Measurements from ENCODE around the gene INTS11.
"Not testable (repeated sequence)": the region's sequence is repeated elsewhere in the genome, so short reads cannot be mapped to it uniquely, and the experiment has no call there.

Gene INTS11

DNA sequence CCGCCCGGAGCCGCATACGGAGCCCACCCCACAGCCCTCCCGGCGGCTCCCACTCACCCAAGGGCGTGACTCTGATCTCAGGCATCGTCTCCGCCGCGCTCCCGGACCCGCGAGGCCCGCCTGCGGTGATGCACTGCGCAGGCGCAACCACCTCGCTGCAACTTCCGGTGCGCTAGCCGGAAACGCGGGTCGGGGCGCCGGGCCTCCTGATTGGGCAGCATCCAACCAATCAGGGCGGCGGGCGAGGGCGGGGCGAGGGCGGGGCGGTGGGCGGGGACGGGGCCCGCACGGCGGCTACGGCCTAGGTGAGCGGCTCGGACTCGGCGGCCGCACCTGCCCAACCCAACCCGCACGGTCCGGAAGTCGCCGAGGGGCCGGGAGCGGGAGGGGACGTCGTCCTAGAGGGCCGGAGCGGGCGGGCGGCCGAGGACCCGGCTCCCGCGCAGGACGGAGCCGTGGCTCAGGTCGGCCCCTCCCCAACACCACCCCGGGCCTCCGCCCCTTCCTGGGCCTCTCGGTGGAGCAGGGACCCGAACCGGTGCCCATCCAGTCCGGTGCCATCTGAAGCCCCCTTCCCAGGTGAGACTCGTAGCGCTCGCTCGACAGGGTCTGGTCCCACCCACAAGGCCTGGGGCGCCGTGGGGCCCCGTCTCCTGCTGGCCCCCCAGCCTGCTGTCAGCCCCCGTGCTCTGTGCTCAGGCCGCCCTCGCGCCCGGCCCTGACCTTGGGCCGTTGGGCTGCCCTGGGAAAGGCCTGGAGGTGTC, at the start of gene INTS11, which contains the start of gene CPTP:
Gene INTS11 (minus strand): TSS at position 137 of the 764 bp plus-strand sequence. CDS start 52 bp downstream, at position 85.
Gene CPTP (plus strand): TSS at position 279 of the 764 bp plus-strand sequence. CDS start 2,109 bp downstream, outside the sequence.
- DNase-seq = peak; percentile 91

DNA sequence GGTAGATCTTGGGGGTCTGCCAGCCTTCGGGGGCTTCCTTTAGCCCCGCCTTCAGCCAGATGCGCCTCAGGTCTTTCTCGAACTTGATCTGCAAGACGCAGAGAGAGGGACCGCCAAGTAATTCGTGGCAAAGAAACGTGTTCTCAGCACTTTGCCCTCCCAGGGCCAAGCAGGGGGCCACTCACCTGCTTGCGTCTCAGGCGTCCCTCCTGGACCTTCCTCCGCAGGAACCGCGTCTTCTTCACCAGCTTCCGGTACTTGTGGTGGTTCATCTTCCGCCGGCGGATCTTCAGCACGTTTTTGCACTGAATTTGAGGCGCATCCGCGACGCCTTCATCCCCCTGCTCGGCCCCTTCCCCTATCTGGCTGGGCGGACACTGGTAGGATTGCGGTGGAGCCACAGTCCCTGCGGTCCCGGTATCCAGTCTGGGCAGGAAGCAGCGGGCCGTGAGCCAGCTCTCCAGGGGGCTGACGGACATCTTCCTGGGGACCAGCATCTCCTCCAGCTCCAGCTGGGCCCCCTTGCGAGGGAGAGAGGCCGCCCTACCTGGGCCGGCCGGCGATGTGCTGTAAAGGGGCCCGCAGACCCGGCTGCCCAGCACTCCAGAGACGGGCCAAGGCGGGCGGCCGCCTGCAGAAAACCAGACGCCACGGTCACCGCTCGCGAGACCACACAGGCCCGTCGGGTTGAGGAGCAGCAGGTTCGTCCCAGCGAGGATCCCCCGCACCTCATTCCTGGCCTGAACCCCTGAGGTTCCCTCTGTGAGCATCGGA, 49.5 kb upstream of the INTS11 start:
- DNase-seq = no peak

DNA sequence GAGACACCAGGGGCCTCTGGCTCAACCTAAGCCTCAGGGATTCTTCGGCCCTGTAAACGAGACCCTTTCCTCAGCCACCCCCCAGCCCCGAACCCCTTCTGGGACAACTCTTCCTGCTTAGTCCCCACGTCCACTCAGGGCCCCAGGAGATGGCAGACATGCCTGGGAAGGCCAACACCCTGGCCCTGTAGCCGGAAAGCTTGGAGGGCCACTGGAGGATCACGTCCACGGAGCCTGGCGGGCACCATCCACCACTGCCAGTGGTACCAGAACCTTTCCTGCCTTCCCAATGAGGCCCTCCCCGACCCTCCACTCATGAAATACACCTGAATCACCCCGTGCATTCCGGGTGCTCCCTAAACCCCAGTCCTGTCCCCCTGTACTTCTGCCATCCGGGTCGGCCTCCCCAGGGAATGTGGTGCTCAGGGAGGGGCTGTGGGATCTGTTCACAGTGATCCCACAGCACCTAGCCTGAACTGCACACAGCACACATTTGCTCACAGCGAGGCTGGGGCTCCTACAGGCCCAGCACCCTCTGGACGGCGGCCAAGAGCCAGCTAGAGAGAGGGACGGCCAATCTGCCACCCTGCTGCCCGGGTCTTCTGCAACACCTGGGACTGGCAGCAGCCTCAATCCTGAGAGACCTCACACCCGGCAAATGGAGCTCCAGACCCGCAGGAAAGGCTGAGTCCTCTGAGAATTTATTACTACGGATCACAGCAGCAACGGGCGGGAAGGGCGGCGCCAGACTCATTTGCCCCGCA, 48.8 kb upstream of the INTS11 start:
- DNase-seq = no peak

DNA sequence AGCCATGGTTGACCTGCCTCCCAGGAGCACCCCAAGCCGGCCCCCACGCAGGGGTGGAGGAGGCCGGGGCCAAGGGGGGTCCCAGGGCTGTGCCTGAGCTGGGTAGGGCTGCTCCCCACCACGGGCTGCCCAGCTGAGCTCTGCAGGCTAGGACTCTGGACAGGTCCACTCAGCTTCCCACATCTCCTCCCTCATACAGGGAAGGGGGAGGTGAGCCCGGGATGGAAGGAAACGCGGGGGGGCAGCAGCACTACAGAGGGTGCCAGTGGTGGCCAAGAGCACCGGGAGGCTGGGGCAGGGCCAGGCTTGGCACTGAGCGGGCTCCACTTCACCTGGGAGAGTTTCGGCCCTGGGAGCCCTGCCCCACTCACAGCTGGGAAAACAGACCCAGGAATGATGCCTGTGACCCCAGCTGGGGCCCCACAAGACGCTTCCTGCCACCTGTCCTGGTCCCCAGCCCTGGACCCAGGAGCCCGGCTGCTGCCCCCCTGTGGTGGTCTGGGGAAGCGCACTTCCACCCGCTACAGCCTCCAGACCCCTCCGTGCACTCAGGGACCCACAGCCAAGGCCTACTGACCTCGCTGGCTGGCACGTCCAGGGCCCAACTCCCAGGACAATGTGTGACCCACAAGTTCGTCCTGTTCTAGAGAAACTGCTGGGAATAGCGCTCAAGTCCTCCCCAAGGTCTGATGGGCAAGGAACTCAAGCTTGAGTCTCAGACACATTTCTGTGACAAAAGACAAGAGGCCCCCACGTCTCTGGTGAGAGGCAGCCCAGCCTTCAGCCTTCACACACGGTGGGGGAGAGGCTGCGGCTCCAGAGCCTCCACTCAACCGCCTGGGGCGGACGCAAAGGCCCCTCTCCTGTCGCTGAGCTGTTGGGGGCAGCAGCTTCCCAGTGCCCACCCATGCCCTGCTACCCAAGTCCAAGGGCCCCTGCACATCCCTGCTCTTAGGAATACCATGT, 47.6 kb upstream of the INTS11 start:
- DNase-seq = peak; percentile 55

DNA sequence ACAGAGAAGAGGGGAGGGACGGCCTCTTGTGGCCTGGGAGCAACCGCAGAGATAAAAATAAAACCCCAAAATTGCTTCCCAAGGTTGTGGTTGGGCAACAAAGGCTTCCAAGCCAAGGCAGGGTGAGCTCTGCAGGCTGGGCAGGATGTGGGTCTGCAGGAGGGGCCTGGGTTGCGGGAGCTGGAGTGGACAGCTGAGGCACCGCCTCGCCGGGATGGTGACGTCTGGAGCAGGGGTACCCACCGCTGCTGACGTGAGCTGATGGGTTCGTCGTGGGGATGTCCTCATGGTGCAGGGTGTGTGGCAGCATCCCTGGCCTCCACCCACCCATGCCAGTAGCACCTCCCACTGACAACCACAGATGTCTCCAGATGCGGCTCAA, 46.9 kb upstream of the INTS11 start:
- DNase-seq = peak; percentile 79

DNA sequence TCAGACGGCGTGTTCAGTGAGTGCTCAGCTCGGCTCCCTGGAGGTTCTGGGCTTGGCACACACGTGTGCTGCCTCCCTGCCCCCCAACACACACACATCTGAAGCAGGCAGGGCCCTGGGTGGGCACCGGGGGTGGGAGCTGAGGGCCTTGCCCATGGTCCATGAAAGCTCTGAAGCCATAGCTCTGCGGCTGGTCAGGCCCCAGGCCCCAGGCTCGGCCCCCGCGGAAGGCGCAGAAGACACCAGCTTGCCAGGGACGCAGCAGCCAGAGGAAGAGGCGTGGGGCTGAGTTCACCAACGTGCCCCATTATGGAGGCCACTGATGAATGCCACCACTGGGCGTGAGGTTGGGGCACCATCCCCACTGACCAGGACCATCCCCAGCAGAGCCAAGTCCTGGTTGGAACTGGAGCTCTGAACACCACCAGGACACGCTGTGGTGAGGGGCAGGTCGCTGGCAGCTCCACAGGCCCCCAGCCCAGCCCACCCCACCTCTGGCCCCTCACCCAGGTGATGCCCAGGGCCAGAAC, 46.4 kb upstream of the INTS11 start:
- DNase-seq = no peak

DNA sequence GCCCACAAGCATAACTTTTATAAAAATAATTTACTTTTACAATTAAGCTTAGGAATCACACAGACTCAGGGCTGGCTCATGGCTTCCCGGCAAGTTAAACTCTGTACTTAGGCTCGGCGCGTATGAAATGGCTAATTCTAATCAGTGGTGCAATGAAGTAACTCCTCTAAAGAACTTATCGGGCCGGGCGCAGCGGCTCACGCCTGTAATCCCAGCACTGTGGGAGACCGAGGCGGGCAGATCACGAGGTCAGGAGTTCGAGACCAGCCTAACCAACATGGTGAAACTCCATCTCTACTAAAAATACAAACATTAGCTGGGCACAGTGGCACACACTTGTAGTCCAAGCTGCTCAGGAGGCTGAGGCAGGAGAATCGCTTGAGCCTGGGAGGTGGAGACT, 45.6 kb upstream of the INTS11 start:
- not testable (repeated sequence) for DNase-seq

DNA sequence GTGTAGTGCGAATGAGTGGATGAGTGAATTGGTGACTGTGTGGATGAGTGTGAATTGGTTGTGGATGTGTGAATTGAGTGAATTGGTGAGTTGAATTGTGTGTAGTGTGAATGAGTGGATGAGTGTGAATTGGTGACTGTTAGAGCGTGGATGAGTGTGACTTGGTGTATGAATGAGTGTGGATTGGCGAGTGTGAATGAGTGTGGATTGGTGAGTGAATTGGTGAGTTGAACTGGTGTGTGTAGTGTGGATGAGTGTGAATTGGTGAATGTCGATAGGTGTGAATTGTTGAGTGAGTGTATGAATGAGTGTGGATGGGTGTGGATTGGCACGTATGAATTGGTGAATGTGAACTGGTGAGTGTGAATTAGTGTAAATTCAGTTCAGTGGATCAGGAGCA, 42.9 kb upstream of the INTS11 start:
- no peak for DNase-seq

DNA sequence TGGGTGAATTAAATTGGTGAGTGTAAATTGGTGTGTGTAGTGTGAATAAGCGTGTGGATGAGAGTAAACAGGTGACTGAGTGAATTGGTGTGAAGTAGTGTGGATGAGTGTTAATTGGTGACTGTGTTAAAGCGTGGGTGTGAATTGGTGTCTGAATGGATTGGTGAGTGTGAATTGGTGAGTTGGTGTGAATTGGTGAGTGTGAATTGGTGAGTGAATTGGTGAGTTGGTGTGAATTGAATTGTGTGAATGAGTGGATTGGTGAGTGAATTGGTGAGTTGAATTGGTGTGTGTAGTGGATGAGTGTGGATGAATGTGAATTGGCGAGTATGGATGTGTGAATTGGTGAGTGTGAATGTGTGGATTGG, 42.2 kb upstream of the INTS11 start:
- no peak for DNase-seq

DNA sequence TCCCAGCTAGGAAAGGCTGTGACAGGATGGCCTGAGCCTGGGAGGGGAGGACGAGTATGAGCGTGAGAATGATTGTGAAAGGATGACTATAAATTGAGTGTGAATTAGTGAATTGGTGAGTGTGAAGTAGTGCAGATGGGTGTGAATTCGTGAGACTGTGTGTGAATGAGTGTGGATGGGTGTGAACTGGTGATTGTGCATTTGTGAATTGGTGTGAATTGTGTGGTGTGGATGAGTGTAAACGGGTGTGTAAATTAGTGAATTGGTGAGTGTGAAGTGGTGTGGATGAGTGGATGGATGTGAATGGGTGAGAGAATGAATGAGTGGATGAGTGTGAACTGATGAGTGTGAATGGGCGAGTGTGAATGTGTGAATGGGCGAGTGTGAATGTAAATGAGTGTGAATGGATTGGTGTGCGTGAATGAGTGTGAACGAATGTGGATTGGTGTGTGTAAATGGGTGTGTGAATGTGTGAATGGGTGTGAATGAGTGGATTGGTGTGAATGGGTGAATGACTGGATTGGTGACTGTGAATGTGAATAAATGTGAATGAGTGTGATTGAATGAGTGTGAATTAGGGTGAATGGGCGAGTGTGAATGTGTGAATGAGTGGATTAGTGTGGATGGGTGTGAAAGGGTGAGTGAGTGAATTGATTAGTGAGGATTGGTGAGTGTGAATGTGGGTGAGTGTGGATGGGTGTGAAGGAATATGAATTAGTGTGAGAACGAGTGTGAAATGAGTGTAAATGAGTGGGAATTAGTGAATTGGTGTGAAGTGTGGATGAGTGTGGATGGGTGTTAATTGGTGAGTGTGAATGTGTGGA, 41.6 kb upstream of the INTS11 start:
- DNase-seq = no peak

DNA sequence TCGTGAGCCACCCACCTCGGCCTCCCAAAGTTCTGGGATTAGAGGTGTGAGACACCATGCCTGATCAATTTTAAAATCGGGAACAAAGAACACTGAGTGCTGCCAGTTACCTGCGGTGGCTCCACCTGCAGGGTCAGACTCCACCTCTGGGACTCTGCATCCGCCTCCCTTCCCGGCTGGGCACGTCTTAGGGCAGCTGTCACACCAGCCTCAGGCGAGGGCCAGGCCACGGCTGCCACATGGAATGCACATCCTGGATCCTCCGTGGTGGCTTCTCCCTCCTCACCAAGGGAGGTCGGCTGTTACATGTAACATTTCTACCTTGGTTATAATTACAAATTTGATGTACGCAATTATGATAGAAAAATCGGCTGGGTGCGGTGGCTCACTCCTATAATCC, 39.8 kb upstream of the INTS11 start:
- no peak for DNase-seq

DNA sequence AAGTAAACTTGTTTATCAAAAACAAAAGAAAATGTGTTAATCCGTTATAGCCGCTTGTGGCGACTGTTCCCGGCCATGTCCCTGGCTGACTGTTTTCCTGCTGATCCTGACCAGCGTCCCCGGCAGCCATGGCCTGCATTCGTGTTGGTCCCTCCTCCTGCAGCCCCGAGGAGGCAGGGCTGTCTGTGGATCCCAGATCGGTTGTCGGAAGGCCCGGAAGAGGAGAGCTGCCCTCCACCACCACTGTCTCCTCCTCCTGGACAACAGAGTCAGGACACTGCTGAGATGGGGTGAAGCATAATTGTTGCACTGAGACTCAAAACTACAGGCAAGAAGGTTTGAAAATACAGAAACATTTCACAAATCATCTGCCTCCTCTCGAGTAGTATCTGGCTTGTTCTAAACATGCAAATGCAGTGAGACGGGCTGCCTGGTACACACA, 37.5 kb upstream of the INTS11 start:
- no peak for DNase-seq

DNA sequence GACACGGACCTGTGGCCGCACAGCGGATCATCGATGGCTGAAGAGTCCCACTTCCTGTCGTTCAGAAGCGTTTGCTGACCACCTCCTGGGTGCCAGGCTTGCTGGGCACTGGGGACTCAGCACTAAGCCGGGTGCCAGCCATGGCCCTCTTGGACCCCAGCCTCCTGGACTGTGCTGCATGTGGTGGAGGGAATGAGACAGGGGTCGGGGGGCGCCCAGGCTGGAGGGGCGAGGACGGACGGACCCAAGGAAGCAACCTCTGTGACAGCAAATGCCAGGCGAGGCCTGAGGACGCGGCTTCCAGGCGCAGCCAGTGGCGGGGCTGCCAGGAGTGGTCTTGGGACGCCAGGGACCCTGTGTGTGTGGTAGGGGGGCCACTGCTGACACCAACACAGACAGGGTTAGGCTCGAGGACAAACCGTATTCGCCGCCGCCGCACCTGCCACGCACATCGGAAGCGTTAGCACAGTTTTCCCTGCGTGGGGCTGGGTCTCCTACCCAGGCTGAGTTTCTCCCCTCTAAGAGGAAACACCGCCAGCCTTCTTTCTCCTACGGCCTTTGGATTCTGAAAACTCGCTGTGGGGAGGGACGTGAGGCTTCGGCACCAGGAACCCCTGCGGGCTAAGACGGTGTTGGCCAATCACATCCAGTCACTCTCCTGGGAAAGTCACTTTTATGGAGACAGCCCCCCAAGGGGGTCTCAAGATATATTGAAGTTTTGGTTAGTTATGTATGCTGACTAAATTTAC, 36.9 kb upstream of the INTS11 start:
- DNase-seq = no peak

DNA sequence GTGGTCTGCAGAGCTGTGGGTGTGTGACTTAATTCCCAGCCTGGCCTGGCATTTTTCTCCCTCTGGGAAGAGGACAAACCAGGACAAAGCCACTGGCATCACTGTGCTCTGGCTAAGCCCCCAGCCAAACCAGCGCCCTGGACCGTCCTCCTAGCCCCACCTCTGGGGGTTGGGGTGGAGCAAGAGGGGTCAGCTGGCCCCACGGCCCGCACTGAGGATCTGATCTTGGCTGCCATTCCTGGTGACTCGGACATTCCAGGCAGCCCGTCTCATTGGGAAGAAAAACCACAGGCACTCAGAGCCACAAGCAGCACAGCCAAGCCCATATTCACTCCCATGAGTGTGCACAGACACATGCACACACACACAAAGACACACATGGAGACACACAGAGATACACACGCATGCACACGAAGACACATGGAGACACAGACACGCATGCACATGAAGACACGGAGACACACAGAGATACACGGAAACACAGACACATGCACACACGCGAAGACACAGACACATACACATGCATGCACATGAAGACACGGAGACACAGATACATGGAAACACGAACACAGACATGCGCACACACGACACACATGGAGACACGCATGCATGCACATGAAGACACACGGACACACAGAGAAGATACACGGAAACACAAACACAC, 36.2 kb upstream of the INTS11 start:
- no peak for DNase-seq

DNA sequence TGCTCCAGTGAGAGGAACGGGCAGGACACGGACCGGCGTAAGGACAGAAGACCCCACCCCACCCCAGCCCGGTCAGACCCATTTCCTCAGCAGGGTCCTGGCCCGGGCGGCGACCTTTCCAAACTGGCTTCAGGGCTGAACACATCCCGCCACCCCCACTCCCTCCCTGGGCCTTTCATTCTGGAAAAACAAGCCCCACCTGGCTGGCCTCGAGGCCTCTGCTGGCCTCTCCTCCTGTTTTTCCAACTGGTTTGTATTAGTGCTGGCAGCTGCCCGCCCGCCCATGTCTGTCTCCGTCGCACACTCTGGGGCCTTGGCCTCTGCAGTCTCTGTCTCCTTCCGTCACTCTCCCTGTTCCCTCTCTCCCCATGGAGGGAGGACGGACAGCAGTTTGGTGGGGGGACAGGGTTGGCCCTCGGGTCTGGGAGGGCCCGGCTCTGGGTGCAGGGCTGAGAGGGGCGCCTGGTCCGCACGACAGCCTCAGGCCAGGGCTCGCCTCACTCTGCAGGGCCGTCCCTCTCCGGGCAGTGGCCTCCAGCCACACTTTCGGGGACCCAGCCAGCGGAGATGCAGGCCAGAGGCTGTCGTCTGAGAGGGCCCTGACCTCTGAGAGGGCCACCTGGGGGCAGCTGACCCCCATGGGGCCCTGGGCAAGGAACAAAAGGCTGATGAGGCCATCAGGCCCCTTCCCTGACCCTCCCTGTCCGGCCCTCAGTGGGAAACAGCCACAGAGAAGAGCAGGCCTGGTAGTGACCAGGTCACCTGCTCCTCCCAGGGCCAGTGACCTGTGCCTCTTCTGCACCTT, 35.4 kb upstream of the INTS11 start:
- no peak for DNase-seq

DNA sequence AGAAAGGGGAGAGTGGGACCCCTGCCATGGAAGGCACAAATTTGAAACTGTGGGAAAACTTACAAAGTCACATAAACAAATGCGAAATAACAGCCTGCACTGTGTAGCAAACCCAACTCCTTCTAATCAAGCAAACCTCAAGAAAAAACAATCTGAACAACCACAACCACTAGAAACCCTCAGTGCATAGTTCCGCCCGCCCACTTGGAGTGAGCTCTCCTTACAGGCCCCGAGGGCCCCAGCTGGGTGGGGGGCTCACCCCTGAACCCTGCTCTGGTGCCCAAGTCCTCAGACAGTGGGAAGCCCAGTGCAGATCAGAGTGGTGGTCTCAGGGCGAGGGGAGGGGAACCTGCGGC, 34.8 kb upstream of the INTS11 start:
- no peak for DNase-seq

DNA sequence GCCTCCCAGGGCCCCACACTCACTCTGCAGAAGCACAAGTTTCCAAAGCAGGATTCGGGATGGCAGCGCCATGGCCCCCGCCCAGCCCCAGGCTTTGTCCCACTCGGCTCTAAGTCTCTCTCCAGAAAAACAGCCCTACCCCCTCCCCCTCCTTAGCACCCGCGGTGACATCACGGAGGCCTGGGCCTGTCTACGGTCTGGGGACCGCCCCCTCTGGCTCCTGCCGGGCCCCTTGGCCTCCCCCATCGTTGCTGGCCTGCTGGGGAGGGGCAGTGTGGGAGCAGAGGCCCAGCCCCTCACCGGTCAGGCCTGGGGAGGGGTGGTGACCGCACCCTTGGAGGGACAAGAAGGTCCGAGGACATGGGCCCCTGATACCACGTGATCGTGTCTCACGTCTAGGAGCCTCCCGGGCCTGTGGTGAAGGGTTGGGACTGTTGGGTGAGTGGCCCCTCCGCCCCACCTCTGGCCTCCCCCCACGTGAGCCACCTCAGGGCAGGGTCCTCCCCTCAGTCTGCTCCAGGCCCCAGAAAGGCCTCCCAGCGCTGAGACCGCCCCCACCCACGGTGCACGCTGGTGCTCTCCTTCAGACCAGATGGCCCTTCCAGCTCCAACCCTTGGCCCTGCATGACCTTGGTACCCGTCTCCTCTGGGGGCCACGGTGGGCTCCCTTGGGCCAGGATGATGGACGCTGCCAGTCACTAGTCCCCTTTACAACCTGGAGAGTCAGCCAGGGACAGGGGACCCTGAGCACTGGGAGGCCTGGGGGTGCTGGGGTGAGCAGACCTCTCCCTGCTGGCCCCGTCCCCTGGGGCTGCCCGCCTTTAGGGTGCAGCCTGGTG, 34.2 kb upstream of the INTS11 start, which contains the start of gene MXRA8:
Gene MXRA8 (minus strand): TSS at position 123 of the 839 bp plus-strand sequence. CDS start 51 bp downstream, at position 72.
- DNase-seq = no peak
